ENCODE measurements around the gene HILPDA. TPM values are rescaled to one million over a fixed set of nuclear protein-coding genes. Genes with fewer than 3 reads are reported as not detected.

HILPDA gene
- total and polyA plus RNA-seq, 12 donors, result 3.0 to 16.0 (median 7.0) TPM

DNA sequence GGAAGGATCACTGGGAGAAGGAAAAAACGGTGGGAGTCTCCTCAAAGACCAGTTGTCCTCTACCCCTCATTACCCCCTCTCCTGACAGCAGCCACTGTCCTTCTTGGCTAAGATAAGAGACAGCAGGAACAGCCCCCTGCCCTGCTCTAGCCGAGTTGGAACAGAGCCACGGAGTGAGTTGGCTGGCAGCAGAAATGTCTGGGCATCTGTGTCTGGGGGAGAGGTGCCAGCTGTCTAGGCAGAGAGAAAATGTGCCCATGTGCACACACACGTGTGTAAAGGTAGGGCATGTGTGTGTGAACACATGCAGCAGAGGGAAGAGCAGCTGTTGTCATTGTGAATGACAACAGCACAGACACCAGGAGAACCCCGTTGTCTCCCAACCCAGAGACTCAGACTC, 9.4 kb upstream of the HILPDA start:
- Histone ChIP-seq H3K27ac (no peak overlapping the region), H3K9me3 (replicated peaks in 1 of 3) (no peaks in the 10 kb centered on the region), H3K4me1 (replicated peaks in 1 of 2) (no peaks in the 10 kb centered on the region), H3K36me3 (replicated peaks in 1 of 2) (no peaks in the 10 kb centered on the region), H3K27me3 (no peaks in the 10 kb centered on the region), H3K4me3 (no peak overlapping the region)
- intact Hi-C loops (cut with DNase I), result no loop called here
- TF ChIP-seq, protein P1, sequence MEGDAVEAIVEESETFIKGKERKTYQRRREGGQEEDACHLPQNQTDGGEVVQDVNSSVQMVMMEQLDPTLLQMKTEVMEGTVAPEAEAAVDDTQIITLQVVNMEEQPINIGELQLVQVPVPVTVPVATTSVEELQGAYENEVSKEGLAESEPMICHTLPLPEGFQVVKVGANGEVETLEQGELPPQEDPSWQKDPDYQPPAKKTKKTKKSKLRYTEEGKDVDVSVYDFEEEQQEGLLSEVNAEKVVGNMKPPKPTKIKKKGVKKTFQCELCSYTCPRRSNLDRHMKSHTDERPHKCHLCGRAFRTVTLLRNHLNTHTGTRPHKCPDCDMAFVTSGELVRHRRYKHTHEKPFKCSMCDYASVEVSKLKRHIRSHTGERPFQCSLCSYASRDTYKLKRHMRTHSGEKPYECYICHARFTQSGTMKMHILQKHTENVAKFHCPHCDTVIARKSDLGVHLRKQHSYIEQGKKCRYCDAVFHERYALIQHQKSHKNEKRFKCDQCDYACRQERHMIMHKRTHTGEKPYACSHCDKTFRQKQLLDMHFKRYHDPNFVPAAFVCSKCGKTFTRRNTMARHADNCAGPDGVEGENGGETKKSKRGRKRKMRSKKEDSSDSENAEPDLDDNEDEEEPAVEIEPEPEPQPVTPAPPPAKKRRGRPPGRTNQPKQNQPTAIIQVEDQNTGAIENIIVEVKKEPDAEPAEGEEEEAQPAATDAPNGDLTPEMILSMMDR (IDR thresholded peaks at IDR 0.05), result no peak
- no peak for TF ChIP-seq POLR2A (IDR thresholded peaks at IDR 0.05)
- WGBS, 4 donors, result 31 to 50% (median 47%) methylated on average over 3 to 5 of the region's 5 CpGs
- DNase-seq, result no peak

- no peaks in the 10 kb centered on the region for H3K4me1 ChIP-seq (replicated peaks in 1 of 2)
- intact Hi-C loops (cut with DNase I), result no loop called here
- WGBS, 4 donors, result 73 to 97% (median 93%) methylated on average over 3 to 4 of the region's 4 CpGs
- TF ChIP-seq POLR2A (IDR thresholded peaks at IDR 0.05), result no peak
- H3K9me3 ChIP-seq (replicated peaks in 1 of 3), result no peaks in the 10 kb centered on the region
- H3K4me3 ChIP-seq, result no peak overlapping the region
- no peaks in the 10 kb centered on the region for H3K27me3 ChIP-seq
- no peak for DNase-seq
- no peaks in the 10 kb centered on the region for H3K36me3 ChIP-seq (replicated peaks in 1 of 2)
- no peak overlapping the region for H3K27ac ChIP-seq
These were observed 7.6 kb upstream of the HILPDA start for GRCh38 chr7:128447941-128448564.

- Histone ChIP-seq H3K27me3 (no peaks in the 10 kb centered on the region), H3K27ac (no peak overlapping the region), H3K4me1 (replicated peaks in 1 of 2) (peaks cover 3% of the 10 kb centered on the region in 2 donors), H3K4me3 (no peak overlapping the region), H3K36me3 (replicated peaks in 1 of 2) (no peaks in the 10 kb centered on the region), H3K9me3 (replicated peaks in 1 of 3) (no peaks in the 10 kb centered on the region)
- DNase-seq, result no peak
- WGBS, 4 donors, result 87 to 92% (median 89%) methylated on average over 6 of the region's 6 CpGs
- intact Hi-C loops (cut with DNase I), result no loop called here
- TF ChIP-seq, protein P1 (IDR thresholded peaks at IDR 0.05), result no peak
- no peak for TF ChIP-seq POLR2A (IDR thresholded peaks at IDR 0.05)
These were observed 6.9 kb upstream of the HILPDA start for GRCh38 chr7:128448751-128449302.

DNA sequence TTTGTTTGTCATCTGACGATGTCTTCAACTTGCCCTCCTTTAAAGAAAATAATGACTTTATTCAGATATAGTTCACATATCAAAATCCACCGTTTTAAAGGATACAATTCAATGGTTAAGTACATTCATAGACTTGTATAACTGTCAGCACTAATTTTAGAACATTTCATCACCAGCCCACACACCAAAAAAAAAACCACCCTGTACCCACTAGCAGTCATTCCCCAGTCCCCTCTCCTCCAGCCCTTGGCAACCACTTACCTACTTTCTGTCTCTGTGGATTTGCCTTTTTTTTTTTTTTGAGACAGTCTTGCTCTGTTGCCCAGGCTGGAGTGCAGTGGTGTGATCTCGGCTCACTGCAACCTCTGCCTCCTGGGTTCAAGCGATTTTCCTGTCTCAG, 5.3 kb upstream of the HILPDA start:
- no peak overlapping the region for H3K27ac ChIP-seq
- no peaks in the 10 kb centered on the region for H3K36me3 ChIP-seq (replicated peaks in 1 of 2)
- WGBS, 4 donors, result 59 to 72% (median 63%) methylated on average over 4 of the region's 4 CpGs
- TF ChIP-seq, protein P1 (IDR thresholded peaks at IDR 0.05), result no peak
- no peak for TF ChIP-seq POLR2A (IDR thresholded peaks at IDR 0.05)
- no peak overlapping the region for H3K4me3 ChIP-seq
- DNase-seq, result no peak
- H3K4me1 ChIP-seq (replicated peaks in 1 of 2), result peaks cover 14 to 19% of the 10 kb centered on the region in 2 donors
- intact Hi-C loops (cut with DNase I), result no loop called here
- H3K27me3 ChIP-seq, result no peaks in the 10 kb centered on the region
- no peaks in the 10 kb centered on the region for H3K9me3 ChIP-seq (replicated peaks in 1 of 3)

GRCh38 chr7:128450913-128451312, 4.8 kb upstream of the HILPDA start:
- DNase-seq, result no peak
- Histone ChIP-seq H3K27ac (no peak overlapping the region), H3K9me3 (replicated peaks in 1 of 3) (no peaks in the 10 kb centered on the region), H3K36me3 (replicated peaks in 1 of 2) (no peaks in the 10 kb centered on the region), H3K4me3 (no peak overlapping the region), H3K4me1 (replicated peaks in 1 of 2) (peaks cover 14 to 19% of the 10 kb centered on the region in 2 donors), H3K27me3 (no peaks in the 10 kb centered on the region)
- WGBS, 4 donors, result 85 to 89% (median 85%) methylated on average over 5 of the region's 5 CpGs
- no peak for TF ChIP-seq POLR2A (IDR thresholded peaks at IDR 0.05)
- TF ChIP-seq, protein P1 (IDR thresholded peaks at IDR 0.05), result no peak
- intact Hi-C loops (cut with DNase I), result no loop called here
